ENCODE data around the gene RPH3AL. TPM values are rescaled to one million over a fixed set of nuclear protein-coding genes. Genes with fewer than 3 reads are reported as not detected.

RPH3AL gene
- total and polyA plus RNA-seq, 4 donors: 4.7 to 5.9 (median 5.3) TPM

- Histone ChIP-seq H3K27me3 (ENCODE audit: control insufficient read depth, insufficient read depth, low read length) (no peaks in the 10 kb centered on the region), H3K27ac (ENCODE audit: low read depth, low read length) (no peak overlapping the region), H3K4me1 (ENCODE audit: control insufficient read depth, insufficient read depth, low read length) (peaks cover 26% of the 10 kb centered on the region), H3K36me3 (ENCODE audit: control insufficient read depth, insufficient read depth, low read length) (no peaks in the 10 kb centered on the region), H3K9me3 (ENCODE audit: control insufficient read depth, insufficient read depth, low read length) (no peaks in the 10 kb centered on the region), H3K4me3 (ENCODE audit: low read depth, low read length) (no peak overlapping the region)
- WGBS (ENCODE audit: insufficient coverage): 78% methylated on average over 10 of the region's 10 CpGs
- DNase-seq (ENCODE audit: low read depth in 4 of 6, low spot score in 6 of 6): no peak
Observed at GRCh38 chr17:313231-313630, 39.4 kb downstream of the RPH3AL start.

DNA sequence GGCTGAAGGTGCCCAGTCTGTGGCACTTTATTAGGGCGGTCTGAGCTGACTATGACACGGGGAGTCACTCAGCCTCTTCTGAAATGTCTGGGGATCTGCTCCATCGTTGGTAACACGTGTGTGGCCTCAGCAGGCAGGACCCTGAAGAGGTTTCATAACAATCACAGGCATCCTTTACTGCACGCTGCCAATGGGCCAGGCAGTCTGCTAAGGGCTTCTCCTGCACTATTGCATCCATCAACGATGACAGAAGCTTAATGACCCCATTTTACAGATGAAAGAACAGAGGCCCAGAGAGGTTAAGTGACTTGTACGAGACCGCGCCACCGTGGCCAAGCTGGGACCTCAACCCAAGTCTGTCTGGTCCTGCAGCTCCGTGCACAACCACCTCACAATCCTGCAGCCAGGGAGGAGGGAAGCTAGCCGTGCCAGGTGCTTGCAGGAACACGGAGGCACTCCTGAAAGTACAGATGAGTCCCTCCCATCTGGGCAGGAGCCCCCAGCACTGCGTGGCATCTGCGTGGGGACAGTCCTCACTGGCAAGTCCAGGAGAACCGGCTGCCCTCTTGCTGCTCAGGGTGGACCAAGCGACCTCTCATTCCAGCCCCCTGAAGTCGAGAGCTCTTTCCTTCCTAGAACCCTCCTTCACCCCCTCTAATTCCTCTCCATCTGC lies 40.0 kb downstream of the RPH3AL start:
- WGBS (ENCODE audit: insufficient coverage): 80% methylated on average over 18 of the region's 18 CpGs
- H3K4me1 ChIP-seq (ENCODE audit: control insufficient read depth, insufficient read depth, low read length): peaks cover 32% of the 10 kb centered on the region
- H3K9me3 ChIP-seq (ENCODE audit: control insufficient read depth, insufficient read depth, low read length): no peaks in the 10 kb centered on the region
- no peak overlapping the region for H3K27ac ChIP-seq (ENCODE audit: low read depth, low read length)
- no peak overlapping the region for H3K4me3 ChIP-seq (ENCODE audit: low read depth, low read length)
- no peak for DNase-seq (ENCODE audit: low read depth in 4 of 6, low spot score in 6 of 6)
- no peaks in the 10 kb centered on the region for H3K36me3 ChIP-seq (ENCODE audit: control insufficient read depth, insufficient read depth, low read length)
- H3K27me3 ChIP-seq (ENCODE audit: control insufficient read depth, insufficient read depth, low read length): no peaks in the 10 kb centered on the region

GRCh38 chr17:311119-311782 lies 41.4 kb downstream of the RPH3AL start:
- 57% methylated on average over 19 of the region's 20 CpGs for WGBS (ENCODE audit: insufficient coverage)
- DNase-seq (ENCODE audit: low read depth in 4 of 6, low spot score in 6 of 6): no peak
- H3K9me3 ChIP-seq (ENCODE audit: control insufficient read depth, insufficient read depth, low read length): no peaks in the 10 kb centered on the region
- H3K27me3 ChIP-seq (ENCODE audit: control insufficient read depth, insufficient read depth, low read length): no peaks in the 10 kb centered on the region
- no peaks in the 10 kb centered on the region for H3K36me3 ChIP-seq (ENCODE audit: control insufficient read depth, insufficient read depth, low read length)
- no peak overlapping the region for H3K27ac ChIP-seq (ENCODE audit: low read depth, low read length)
- H3K4me3 ChIP-seq (ENCODE audit: low read depth, low read length): no peak overlapping the region
- peaks cover 45% of the 10 kb centered on the region for H3K4me1 ChIP-seq (ENCODE audit: control insufficient read depth, insufficient read depth, low read length)

DNA sequence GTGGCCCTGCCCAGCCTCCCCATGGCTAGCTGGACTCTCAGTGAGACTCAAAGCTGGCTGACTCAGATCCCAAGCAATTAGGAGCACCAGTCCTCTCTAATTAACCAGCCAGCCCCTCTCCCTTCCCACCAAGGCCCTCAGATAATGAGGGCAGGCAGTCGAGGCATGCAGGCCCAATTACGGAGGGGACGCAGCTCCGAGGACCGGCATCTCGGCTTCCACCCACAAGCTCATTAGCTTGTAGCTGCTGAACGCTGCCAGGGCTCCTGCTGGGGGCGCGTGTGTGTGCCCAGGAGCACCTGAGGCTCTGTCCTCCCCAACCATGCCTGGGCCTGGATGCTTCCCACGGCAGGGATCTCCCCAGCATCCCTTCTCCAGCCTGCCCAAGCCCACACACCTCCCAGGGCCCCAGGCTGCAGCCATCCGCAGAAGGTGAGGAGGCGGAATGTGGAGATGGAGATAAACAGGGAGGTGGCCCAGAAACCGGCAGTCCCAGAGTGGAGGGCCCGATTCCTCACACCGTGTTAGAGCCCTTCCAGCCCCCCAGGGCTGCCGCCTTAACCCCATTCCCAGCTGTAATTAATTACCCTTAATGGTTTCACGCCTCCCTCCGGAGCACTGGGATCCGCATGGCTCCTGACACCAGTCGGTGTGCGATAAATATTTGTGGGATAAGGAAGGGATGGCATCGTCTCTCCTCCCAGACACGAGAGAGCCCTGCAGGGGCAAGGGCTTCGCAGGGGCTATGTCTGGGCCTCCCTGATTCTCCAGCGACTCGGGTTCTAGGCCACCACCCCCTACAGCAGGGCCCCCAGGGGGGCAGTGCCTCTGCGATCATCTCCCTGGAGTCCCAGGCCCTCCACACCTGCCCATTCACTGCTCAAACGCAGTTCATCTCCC lies 42.2 kb downstream of the RPH3AL start:
- WGBS (ENCODE audit: insufficient coverage): 43% methylated on average over 19 of the region's 28 CpGs
- peak in 2 of 6 donors; percentile 51 to 66 for DNase-seq (ENCODE audit: low read depth in 4 of 6, low spot score in 6 of 6)
- Histone ChIP-seq H3K27me3 (ENCODE audit: control insufficient read depth, insufficient read depth, low read length) (no peaks in the 10 kb centered on the region), H3K4me1 (ENCODE audit: control insufficient read depth, insufficient read depth, low read length) (peaks cover 49% of the 10 kb centered on the region), H3K9me3 (ENCODE audit: control insufficient read depth, insufficient read depth, low read length) (no peaks in the 10 kb centered on the region), H3K4me3 (ENCODE audit: low read depth, low read length) (no peak overlapping the region), H3K36me3 (ENCODE audit: control insufficient read depth, insufficient read depth, low read length) (peaks cover 2% of the 10 kb centered on the region), H3K27ac (ENCODE audit: low read depth, low read length) (no peak overlapping the region)

DNA sequence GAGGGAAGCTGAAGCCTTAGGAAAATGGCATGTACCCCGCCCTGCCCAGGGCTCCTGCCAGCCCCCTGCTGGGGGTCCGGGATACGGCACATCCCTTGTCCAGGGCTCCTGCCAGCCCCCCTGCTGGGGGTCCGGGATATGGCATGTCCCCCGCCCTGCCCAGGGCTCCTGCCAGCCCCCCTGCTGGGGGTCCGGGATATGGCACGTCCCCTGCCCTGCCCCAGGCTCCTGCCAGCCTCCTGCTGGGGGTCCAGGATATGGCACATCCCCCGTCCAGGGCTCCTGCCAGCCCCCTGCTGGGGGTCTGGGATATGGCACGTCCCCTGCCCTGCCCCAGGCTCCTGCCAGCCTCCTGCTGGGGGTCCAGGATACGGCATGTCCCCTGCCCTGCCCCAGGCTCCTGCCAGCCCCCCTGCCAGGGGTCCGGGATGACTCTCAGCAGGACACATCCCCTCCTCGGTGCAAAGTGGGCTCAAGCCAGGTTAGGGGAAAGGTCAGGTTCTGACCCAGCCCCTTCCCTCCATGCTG lies 43.2 kb downstream of the RPH3AL start:
- DNase-seq (ENCODE audit: low read depth in 4 of 6, low spot score in 6 of 6): peak in 1 of 6 donors; percentile 67
- no peaks in the 10 kb centered on the region for H3K9me3 ChIP-seq (ENCODE audit: control insufficient read depth, insufficient read depth, low read length)
- H3K36me3 ChIP-seq (ENCODE audit: control insufficient read depth, insufficient read depth, low read length): peaks cover 2% of the 10 kb centered on the region
- H3K4me3 ChIP-seq (ENCODE audit: low read depth, low read length): no peak overlapping the region
- peaks cover 56% of the 10 kb centered on the region for H3K4me1 ChIP-seq (ENCODE audit: control insufficient read depth, insufficient read depth, low read length)
- no peak overlapping the region for H3K27ac ChIP-seq (ENCODE audit: low read depth, low read length)
- WGBS (ENCODE audit: insufficient coverage): 32% methylated on average over 9 of the region's 12 CpGs
- no peaks in the 10 kb centered on the region for H3K27me3 ChIP-seq (ENCODE audit: control insufficient read depth, insufficient read depth, low read length)

DNA sequence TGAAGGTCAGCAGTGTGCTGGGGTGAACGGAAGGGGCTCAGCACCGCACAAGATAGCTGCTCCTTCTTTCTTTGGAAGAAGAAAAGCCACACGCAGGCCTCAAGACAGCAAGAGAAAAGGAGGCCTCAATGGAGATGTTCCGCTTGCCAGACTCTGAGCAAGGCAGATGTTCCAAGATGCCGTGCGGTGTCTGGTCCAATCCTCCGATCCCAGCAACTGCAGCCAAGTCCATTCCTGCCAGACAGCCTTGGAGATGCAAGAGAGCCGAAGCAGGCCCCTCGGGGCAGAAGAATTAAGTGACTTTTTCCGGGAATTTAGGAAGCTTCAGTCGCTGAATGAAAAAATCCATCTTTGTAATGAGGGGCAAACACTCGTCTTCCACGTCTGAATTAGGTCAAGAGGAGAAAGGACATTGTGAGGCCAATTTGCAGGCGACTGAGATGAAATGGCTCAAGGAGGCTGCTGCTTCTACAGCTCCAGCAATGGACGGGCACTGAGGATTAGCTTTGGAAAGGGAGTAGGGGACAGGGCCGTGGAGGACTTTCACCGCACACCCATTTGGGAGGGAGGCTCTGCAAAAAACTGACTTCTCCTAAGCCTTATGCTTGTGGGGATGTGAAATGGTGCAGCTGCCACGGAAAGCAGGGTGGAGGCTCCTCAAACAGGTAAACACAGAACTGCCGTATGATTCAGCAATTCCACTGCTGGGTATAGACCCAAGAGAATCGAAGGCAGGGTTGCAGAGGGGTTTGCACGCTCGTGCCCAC lies 44.7 kb downstream of the RPH3AL start:
- H3K4me3 ChIP-seq (ENCODE audit: low read depth, low read length): no peak overlapping the region
- no peaks in the 10 kb centered on the region for H3K9me3 ChIP-seq (ENCODE audit: control insufficient read depth, insufficient read depth, low read length)
- 44% methylated on average over 20 of the region's 22 CpGs for WGBS (ENCODE audit: insufficient coverage)
- H3K36me3 ChIP-seq (ENCODE audit: control insufficient read depth, insufficient read depth, low read length): peaks cover 2% of the 10 kb centered on the region
- H3K4me1 ChIP-seq (ENCODE audit: control insufficient read depth, insufficient read depth, low read length): peaks cover 63% of the 10 kb centered on the region
- H3K27me3 ChIP-seq (ENCODE audit: control insufficient read depth, insufficient read depth, low read length): no peaks in the 10 kb centered on the region
- no peak overlapping the region for H3K27ac ChIP-seq (ENCODE audit: low read depth, low read length)
- peak in 2 of 6 donors; percentile 77 to 80 for DNase-seq (ENCODE audit: low read depth in 4 of 6, low spot score in 6 of 6)

DNA sequence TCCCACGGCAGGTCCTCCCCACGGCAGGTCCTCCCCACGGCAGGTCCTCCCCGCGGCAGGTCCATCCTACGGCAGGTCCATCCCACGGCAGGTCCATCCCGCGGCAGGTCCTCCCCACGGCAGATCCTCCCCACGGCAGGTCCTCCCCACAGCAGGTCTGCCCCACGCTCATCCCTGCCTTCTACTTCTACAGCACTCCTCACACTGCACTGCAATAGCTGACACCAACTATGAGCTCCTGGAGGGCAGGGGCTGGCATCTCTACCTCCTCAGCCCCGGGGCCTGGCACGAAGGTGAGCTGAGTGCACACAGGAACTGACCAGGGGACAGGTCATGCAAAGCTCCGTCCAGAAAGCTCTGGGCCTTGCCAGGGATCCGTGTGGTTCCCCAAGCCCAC lies 45.3 kb downstream of the RPH3AL start:
- no peak for DNase-seq (ENCODE audit: low read depth in 4 of 6, low spot score in 6 of 6)
- H3K9me3 ChIP-seq (ENCODE audit: control insufficient read depth, insufficient read depth, low read length): no peaks in the 10 kb centered on the region
- no peak overlapping the region for H3K27ac ChIP-seq (ENCODE audit: low read depth, low read length)
- peaks cover 67% of the 10 kb centered on the region for H3K4me1 ChIP-seq (ENCODE audit: control insufficient read depth, insufficient read depth, low read length)
- 85% methylated on average over 12 of the region's 16 CpGs for whole genome bisulfite sequencing (ENCODE audit: insufficient coverage)
- no peaks in the 10 kb centered on the region for H3K27me3 ChIP-seq (ENCODE audit: control insufficient read depth, insufficient read depth, low read length)
- peaks cover 2% of the 10 kb centered on the region for H3K36me3 ChIP-seq (ENCODE audit: control insufficient read depth, insufficient read depth, low read length)
- H3K4me3 ChIP-seq (ENCODE audit: low read depth, low read length): no peak overlapping the region

GRCh38 chr17:306536-307294 lies 45.9 kb downstream of the RPH3AL start:
- DNase-seq (ENCODE audit: low read depth in 4 of 6, low spot score in 6 of 6): no peak
- Histone ChIP-seq H3K4me1 (ENCODE audit: control insufficient read depth, insufficient read depth, low read length) (peaks cover 73% of the 10 kb centered on the region), H3K27me3 (ENCODE audit: control insufficient read depth, insufficient read depth, low read length) (no peaks in the 10 kb centered on the region), H3K27ac (ENCODE audit: low read depth, low read length) (no peak overlapping the region), H3K9me3 (ENCODE audit: control insufficient read depth, insufficient read depth, low read length) (no peaks in the 10 kb centered on the region), H3K4me3 (ENCODE audit: low read depth, low read length) (no peak overlapping the region), H3K36me3 (ENCODE audit: control insufficient read depth, insufficient read depth, low read length) (peaks cover 6% of the 10 kb centered on the region)
- WGBS (ENCODE audit: insufficient coverage): 81% methylated on average over 17 of the region's 26 CpGs

All from spinal cord (tissue), 10 donors.